Bronchial epithelial cell (primary cell): Measurements from ENCODE around the gene AKAP1. TPM values are rescaled to one million over a fixed set of nuclear protein-coding genes. Genes with fewer than 3 reads are reported as not detected.

Source experiments
- DNase-seq: peaks from one replicate; pipeline ENCODE4 v3.0.0-alpha.2; 2010; ENCODE audit warnings: low read depth
- FAIRE-seq: peaks from 2 replicates; lab custom pipeline; 2011; peaks lifted over from hg19 to GRCh38; lab: Jason Lieb, UNC
- H3K27me3 ChIP-seq: 2 replicates; pipeline ENCODE4 v1.5.1; 2011; ENCODE audit warnings: low read length; ENCODE audit not compliant: control insufficient read depth, insufficient read depth
- H3K36me3 ChIP-seq: 2 replicates; pipeline ENCODE4 v1.5.1; 2011; ENCODE audit warnings: low read length; ENCODE audit not compliant: control insufficient read depth, insufficient read depth
- H3K4me3 ChIP-seq: 2 replicates; pipeline ENCODE4 v1.5.1; 2011; ENCODE audit warnings: mild to moderate bottlenecking, low read depth, low read length, control low read depth
- CTCF ChIP-seq: IDR thresholded peaks from 2 replicates; pipeline ENCODE4 v1.5.1; 2011; ENCODE audit warnings: mild to moderate bottlenecking, moderate library complexity, low read length, control low read depth, inconsistent platforms; ENCODE audit not compliant: insufficient read depth, severe bottlenecking
- total RNA-seq: library from RNA; depleted of rRNA; stranded (reverse); fragments of >200 nt; gene quantifications from 2 replicates; pipeline ENCODE4 v1.2.1, GENCODE V29; 2014

The AKAP1 gene
- total RNA-seq, 1 donor from 2014 or later: 30.0 TPM

- Histone ChIP-seq H3K4me3 (no peak overlapping the region), H3K36me3 (no peaks in the 10 kb centered on the region), H3K27me3 (no peaks in the 10 kb centered on the region)
- TF ChIP-seq CTCF: no peak
- FAIRE-seq (no peak), DNase-seq (no peak)
Observed at GRCh38 chr17:57146273-57146672, 61.2 kb downstream of the AKAP1 start.

GRCh38 chr17:57151798-57152197, 66.8 kb downstream of the AKAP1 start:
- no peak overlapping the region for H3K4me3 ChIP-seq
- no peak for TF ChIP-seq CTCF
- H3K36me3 ChIP-seq: no peaks in the 10 kb centered on the region
- H3K27me3 ChIP-seq: no peaks in the 10 kb centered on the region
- DNase-seq (no peak), FAIRE-seq (no peak)

- TF ChIP-seq CTCF: no peak
- Histone ChIP-seq H3K4me3 (no peak overlapping the region), H3K36me3 (no peaks in the 10 kb centered on the region), H3K27me3 (no peaks in the 10 kb centered on the region)
- no peak for DNase-seq
- FAIRE-seq: no peak
Observed at GRCh38 chr17:57152967-57153528, 68.0 kb downstream of the AKAP1 start.

GRCh38 chr17:57154921-57155320, 69.9 kb downstream of the AKAP1 start:
- Histone ChIP-seq H3K36me3 (no peaks in the 10 kb centered on the region), H3K27me3 (no peaks in the 10 kb centered on the region), H3K4me3 (no peak overlapping the region)
- no peak for TF ChIP-seq CTCF
- FAIRE-seq (no peak), DNase-seq (no peak)

- no peaks in the 10 kb centered on the region for H3K27me3 ChIP-seq
- DNase-seq: peak; percentile 5
- TF ChIP-seq CTCF: no peak
- no peaks in the 10 kb centered on the region for H3K36me3 ChIP-seq
- no peak for FAIRE-seq
- no peak overlapping the region for H3K4me3 ChIP-seq
Observed at GRCh38 chr17:57158325-57158724, 73.3 kb downstream of the AKAP1 start.

- Histone ChIP-seq H3K27me3 (no peaks in the 10 kb centered on the region), H3K4me3 (no peak overlapping the region), H3K36me3 (no peaks in the 10 kb centered on the region)
- DNase-seq (no peak), FAIRE-seq (no peak)
- no peak for TF ChIP-seq CTCF
Observed at GRCh38 chr17:57158795-57159194, 73.7 kb downstream of the AKAP1 start.
